Right hindlimb (tissue), 1 donor: ENCODE results near the gene FOXF1.
A peak's percentile ranks its signal among the peaks of the same experiment; 100 is the strongest.

ENCODE experiments used
- DNase-seq: peaks from one replicate; pipeline ENCODE4 v3.0.0-alpha.2; 2018

The FOXF1 gene

DNA sequence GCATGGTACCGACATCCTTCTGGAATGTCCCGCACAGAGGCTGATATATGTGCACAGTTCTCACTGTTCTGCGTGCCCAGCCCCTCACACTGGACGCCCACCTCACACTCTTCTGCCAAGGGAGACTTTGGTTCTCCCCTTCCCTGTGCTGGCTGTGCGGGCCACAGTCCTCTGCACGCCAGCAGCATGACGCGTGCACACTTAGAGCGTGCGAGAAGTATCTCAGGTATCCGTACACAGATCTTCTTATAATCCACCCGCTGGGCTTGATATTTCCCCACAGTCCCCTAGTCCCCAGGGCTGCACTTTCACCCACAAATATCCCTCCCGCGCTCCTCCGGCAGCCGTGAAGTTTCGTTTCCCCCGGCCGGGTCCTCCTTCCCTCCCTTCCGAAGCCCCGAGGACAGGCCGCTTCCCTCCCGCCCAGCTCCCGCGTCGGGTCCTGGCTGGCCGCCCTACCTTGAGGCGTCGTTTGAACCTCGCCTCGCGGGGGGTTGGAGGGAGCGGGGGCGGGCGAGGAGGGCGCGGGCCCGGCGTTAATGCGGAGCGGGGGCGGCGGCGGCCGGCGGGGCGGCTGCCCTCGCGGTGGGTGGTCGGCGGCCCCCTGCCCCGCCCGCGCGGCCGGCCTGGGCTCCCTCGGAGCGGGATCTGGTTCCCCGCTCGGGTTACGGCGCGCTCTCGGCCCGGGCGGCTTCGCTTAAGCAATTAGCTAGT, 5.0 kb upstream of the FOXF1 start:
- no peak for DNase-seq

DNA sequence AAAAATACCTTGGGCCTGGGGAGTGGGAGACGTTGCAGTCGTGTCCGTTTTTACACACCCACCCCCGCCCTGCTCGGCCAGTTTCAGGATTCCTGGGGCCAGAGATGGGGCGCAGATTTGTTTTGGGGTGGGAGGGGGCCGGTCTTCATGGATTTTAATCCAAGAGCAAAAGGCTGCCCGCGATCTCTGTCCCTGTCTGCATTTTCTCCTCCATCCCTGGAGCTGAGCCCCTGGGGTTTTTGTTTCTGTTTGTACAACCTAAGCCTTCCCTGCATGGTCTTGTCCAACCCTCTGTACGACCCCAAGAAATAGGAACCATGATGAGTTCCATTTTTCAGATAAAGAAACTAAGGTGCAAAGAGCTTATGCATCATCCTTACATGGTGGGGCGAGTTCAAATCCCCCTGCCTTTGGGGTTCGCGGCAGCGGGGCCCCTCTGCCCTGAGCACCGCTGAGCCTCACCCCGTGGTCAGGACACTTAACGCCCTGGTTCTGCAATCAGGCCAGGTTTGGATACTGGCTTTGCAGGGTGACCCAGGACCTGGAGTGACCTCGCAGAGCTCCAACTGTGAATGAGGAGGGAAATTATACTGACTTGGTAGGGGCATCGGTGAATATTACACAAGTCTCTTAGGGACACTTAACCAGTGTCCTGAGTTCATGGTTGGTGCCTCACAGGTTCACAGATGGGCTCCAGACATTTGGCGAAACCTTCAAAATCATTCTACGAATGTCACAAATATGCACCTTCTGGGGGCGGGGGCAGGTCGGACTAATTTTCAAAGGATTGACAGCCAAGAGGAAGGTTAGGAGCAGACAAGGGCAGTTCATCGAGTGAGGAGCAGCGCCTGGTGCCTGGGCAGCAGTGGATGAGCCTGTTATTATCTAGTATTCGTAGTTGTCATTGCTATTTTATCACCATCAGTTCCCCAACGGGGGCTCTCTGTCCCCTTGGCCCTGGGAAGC, 4.1 kb upstream of the FOXF1 start:
- no peak for DNase-seq

DNA sequence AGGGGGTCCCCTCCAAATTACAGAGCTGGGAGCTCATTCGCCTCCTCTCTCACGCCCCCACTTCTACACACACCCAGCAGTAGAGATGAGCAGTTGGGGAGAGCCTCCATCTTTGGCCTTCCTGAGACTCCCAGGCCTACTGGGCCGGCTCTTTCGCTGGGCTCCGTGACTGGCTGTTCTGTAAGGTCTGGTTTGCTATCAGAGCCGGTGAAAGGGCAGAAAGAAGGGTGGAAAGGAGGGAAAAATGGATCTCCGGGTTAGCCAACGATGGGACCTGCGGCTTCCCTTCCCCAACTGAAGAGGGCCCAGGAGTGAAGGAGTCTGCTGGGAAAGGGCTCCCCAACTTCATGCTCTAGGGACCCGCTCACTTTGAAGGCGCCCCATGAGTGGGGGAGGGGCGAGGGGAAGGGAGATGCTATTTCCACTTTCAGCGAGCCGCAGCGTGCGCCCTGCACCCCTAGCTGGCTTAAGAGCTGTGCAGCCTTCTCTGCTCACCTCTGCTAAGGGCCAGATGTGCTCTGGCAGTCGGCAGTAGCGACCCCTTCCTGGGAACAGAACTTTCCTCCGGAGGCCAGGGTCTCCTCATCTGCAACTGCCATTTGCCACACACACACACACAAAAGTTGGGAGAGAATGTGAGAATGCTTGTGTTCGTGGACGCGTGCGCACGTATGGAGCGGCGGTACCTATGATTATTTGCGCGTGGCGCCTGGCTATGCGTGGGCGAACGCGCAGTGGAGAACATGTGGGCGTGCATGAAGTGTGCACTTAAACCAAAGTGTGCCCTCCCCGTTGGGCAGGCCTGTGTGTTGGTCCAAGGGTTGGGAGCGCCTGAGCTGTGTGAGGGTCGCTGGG, 2.9 kb upstream of the FOXF1 start:
- DNase-seq, result no peak

DNA sequence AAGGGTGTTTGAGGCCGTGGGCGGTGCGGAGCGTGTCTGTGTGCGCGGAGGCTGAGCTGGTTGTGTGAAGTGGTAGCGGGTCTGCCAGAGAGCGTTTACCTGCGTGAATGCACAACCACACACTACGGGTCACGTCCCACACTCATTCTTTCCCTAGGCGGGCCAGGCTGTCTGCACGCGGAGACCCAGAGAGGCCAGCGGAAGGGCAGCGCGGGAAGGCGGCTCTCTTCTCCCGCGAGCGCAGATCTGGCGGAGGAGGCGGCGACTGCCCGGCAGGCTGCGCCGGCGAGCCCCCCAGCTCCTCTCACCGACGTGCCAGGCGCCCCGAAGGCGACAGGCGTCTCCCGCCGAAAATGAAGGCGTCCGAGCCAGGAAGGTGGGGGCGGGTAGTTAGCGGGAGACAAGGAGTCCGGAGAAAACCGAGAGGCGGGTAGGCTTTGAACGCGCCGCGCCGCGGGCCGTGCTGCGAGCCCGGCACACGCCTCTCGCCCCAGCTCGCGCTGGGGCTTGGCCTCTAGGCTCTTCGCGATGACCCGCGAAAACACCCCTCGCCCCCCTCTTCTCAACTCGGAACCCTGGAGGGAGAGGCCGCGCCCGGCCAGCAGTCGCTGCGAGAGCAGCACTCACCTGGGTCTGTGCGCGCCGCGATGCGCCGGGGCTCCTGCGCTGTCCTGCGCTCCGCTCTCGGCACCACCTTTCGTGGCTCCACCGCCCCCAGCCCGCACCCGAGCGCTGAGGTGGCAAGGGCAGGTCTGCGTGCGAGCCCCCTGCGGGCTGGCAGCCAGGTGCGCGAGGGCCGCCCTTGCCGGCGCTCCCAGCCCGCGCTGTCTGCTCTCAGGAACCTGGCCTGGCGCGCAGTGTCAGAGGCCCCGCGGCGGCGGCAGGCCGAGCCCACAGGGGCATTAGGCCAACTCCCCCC, 2.0 kb upstream of the FOXF1 start:
- no peak for DNase-seq

DNA sequence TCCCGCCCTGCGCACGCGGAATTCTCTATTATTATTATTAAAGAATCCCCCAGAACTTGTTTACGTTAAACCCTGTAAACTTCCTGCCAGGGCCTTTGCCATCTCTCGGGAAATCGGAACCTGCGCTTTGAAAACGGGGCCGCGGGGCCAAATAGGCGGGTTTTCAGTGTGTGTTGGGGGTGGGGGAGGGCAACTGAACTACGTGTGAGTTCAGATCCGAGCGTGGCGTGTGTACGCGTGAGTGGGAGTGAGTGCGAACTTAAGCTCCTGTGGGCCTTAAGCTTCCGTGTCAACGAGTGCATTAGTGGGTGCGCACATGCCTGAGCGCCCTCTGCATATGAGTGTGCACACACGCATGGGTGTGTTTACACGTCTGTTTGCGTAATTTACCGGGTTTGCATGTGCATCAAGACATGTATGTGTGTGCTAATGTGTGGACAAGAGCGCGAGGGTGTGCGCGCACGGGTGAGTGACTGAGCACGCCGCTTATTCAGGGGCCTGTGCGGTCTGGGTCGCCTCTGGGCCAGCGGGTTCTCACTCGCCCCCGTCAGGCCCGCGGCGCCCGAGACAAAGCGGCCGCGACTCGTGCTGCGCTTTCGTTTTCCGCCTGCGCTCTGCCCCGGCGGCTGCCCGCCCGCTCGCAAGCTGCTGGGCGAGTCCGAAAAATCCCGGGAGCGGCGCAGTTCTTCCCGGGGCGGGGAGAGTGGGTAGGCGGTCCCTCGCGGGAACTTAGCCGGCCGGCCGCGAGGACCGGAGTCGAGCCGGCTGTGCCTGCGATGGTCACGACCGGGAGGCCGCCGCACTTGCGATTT, 1.2 kb upstream of the FOXF1 start:
- peak; percentile 62 for DNase-seq

DNA sequence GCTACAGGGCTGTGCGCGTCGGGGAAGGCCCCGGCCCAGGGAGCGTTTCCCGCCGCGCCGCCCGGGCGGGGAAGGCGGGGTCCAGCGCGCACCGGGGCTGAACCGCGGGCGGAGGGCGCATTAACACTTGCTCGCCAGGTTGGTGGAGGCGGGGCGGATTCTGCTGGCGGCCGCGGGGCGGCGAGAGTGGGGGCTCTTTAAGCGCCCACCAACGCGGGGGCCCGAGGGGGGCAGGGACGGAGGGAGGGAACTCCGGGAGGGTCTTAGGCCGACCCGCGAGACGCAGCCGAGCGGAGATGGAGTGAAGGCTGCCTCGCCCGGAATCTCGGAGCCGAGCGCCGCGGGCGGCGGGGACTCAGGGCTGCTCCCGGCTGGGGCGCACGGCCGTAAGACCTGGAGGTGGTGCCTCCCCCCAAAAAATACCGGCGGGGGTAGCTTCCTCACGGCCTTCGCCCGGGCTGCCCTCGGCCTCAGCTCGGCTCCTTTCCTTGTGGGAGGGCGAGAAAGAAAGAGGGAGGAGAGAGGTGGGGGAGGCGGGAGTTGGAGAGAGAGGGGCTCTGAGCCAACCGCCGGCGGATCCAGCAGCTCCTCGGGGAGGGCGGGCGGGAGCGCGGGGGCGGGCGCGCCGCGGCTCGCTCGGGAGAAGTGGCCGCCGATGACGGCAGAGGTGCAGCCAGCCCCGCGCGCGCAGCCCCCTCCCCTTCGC, 415 bp upstream of the FOXF1 start:
- DNase-seq, result peak; percentile 54

DNA sequence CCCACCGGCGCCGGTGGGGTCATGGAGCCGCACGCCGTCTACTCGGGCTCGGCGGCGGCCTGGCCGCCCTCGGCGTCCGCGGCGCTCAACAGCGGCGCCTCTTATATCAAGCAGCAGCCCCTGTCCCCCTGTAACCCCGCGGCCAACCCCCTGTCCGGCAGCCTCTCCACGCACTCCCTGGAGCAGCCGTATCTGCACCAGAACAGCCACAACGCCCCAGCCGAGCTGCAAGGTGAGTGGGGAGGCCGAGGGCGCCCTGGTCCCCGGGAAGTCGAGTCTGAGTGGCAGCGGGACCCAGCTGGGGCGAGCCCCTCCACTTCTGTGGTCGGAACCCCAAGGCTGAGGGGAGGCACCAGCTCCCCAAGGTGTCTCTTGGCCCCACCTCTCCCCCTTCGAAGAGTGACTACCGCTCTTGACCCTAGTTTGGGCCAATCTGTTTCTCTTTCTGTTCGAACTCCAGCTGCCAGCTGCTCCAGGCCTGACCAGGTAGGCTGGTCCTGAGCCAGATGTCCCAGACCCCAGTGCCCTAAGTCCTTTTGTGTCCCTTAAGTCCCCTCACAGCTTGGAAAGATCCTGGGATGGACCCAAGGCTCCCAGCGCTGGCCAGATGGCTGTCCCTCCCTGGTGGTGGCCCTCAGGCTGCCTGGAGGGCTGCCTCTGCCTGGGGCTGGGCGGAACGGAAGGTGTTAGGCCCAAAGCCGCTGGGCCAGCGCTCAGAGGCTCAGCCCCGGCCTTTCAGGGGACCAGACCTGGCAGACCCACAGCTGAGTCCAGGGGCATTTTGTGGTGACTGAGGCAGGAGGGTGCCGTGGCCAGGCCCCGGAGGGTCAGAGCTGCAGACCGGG, 1.2 kb downstream of the FOXF1 start:
- DNase-seq, result no peak

DNA sequence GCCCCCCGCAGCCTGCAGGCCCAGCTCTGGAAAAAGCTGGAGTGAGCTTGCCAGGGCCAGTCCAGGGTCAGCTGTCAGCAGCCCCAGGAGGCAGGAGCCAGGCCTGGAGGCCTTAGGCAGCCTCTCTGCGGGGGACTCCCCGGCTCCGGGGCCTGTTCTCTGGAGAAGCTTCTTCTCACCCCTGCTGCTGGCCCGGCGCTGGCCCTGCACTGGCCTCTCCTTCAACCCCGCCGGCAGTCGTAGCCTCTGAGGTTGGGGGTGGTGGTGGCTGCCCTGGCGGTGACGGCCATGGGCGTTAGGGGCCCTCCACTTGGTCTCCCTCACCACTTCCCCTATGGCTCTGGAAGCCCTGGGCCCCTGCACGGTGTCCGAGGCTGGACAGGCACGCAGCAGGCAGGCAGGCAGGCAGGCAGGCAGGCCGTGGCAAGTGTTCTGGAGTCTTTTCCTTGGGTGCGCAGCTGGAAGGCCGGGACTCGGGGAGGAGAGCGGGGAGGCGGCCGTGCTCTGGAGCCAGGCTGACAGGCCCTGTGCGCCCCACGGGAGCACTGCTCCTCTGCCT, 2.1 kb downstream of the FOXF1 start:
- no peak for DNase-seq

DNA sequence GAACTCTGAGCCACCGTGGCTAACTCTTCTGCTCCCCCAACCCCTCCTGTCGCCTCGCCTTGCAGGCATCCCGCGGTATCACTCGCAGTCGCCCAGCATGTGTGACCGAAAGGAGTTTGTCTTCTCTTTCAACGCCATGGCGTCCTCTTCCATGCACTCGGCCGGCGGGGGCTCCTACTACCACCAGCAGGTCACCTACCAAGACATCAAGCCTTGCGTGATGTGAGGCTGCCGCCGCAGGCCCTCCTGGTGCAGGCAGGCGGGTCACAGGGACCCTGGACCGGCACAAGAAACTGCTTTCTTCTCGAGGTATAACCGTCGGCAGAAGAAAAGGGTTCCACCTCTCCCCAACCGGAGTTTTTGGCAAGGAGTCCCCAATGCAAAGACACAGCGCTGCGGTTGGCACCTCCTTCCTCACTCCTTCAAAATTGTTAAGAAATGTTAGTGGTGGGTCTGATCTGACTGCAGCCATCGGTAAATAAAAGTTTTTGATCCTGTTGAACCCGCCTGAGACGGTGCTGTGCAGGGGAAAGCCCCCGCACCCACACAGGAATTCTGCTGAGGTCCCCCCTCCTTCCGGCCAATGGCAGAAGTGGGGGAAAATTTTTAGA, 2.6 kb downstream of the FOXF1 start:
- DNase-seq, result no peak

DNA sequence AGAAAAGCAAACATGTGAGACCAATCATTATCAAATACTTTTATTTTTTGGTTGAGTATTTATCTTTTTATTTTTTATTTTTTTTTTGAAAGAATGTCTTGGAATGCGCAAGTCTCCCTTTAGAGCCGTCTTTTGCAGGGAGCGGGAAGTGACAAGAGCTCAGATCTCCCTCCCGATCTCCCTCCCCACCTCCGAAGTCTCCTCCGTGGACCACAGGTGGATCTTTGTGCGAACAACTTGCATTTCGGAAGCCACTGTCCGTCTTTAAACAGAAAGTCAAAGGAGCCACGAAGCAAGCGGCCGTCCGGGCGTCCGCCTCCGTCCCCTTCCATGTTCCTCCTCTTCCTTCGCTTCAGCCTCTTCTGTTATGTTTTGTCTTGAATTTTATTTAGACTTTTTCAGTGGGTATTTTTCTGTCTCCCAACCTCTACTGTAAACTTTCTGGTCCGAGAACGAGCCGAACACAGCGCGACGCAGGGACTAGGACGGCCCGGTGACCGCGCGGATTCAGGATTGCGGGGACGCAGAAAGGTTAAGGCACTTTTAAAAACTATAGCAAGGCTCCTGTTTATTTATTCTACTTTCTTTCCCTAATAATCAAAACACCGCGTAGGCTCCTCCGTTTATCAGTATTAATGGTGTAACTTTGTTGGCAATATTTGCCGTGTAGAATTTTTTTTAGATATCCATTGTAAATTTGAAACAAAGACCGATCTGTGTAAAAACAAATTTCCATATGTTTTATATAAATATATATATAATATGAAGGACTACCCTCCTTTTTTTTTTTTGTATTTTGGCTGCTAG, 3.3 kb downstream of the FOXF1 start:
- DNase-seq, result no peak

DNA sequence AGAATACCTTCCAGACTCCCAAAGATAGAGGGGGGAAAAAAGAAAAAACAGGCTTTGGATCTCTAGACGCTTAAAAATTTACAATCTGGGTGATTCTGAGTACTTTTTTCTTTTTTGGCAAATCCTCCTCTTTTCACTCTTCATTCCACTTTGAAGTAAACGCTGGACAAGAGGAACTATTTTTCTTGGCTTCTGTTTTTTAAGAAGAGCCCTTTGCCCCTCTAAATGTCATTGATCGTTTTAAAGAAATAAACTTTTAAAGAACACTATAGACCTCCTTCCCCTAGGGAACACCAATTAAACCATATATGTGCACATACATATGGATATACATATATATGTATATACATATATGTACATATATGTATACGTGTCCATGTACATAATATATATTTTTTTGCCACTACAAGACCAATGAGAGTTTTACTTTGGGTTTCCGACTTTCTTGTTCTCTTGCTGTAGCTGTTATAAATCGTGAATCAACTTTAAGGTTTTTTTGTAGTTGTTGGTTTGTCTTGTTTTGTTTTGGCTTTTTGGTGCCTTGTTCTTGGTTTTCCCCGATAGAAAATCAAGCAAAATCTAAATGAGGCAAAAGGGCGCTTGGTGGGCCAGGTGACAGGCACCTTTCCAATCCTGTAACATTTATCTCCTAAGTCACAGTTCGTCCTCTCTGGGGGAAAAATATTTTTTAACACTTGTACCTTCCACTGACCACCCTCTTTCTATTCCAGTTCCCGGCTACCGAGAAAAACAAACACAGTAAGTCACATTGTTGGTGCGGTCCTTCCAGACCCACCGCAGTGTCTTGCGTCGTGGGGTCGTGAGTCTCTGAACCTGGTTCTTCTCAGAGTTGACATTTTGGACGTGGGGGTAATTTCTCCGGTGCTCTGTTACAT, 4.4 kb downstream of the FOXF1 start:
- DNase-seq, result no peak

DNA sequence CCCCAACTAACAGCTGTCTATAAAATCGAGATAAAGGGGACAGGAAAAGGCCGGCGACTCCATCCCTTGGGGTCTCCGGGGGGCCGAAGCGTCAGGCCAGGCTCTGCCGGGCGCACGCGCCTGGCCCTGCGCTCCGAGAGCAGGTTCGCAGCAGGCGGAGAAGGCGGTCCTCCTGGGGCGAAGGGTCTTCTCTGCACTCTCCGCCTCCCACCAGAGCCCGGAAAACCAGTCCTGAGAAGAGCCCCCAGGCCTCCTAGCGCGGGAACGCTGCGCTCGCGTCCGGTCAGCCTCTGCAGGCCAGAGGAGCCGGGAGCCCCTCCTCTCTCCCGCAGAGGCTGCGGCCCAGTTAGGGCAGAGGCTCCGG, 5.1 kb downstream of the FOXF1 start:
- DNase-seq, result no peak

DNA sequence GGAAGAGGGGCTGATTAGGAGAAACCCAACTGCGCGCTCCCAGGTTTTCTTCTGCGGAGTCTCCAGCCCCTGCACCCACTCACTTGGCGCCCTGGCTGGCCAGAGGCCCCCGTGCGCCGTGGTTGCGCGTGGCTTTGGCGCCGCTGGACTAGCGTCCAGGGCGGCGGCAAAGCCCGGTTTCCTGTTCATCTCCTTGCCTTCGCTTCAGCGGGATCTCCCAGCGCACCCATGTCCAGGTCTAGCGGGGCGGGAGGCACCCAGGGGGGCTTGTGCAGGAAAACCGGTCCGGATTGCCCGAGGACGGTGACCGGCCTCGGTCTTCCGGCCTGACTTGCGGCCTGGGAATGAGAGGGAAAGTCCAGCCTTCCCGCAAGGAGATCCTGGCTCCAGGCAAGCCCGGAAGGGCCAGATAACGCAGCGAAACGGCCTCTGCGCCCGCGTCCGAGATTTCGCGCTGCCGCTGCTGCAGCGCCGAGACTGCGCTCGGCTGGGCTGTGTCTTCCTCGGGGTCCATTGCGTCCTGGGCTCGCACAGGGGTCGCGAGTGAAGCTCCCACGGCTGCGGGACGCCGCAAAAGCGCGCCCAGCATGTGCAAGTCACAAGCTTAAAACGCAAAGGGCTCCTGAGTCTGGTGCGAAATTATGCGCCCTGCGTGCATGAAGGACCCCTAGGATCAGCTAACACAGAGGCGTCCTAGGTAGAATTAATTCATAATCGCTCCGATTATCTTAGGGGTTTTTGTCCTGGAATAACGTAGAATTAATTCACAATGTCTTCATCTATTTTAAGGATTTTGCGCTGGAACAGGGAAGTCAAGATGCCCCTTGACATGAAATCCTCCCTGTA, 5.7 kb downstream of the FOXF1 start:
- no peak for DNase-seq

DNA sequence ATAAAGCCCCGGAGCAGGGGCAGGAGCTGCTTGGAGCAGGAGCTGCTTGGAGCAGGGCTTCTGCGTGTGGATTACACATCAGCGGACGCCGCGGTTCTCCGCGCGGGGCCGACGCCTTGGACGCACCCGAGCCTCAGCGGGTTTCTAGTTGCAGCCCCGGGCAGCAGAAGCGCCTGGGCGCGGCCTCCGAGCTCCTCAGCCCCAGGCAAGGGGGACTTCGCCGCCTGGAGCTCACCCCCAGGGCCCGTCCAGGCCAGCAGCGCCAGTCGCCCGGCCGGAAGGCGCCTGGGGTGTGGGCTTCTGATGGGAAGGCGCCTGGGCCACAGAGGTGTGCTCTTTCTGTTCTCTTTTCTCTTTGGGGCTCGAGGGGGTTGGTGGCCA, 6.3 kb downstream of the FOXF1 start:
- no peak for DNase-seq

DNA sequence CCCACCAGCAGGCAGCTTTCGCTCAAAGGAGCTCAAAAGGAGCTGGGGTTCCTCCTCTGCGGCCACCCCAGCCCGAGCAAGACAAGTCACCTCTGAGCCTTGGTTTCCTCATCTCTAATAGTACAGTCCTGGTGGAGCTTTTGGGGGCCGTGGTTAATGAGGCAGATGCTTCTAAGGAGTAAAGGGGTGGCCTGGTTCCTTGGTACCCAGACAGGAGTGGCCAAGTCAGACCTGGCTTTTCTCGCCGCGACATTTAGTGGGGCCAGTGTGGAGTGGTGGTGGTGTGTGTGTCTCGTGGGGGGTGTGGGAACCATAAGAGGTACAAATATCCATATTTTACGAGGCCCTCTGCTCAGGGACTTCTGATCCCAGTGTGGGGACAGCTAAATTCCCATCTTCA, 6.7 kb downstream of the FOXF1 start:
- DNase-seq, result no peak
